Measurements from ENCODE around the gene ZNF624. TPM values are rescaled to one million over a fixed set of nuclear protein-coding genes. Genes with fewer than 3 reads are reported as not detected.
A peak's percentile ranks its signal among the peaks of the same experiment; 100 is the strongest.

Gene ZNF624
- total RNA-seq, 2 donors from 2014 or later, result 2.0 to 3.0 TPM

GRCh38 chr17:16617481-16618060 is 36.1 kb downstream of the ZNF624 start:
- ATAC-seq (ENCODE audit: insufficient number of reproducible peaks, low FRiP score, low read depth) (no peak), DNase-seq (ENCODE audit: low spot score) (no peak)
- Histone ChIP-seq H3K27ac (no peak overlapping the region), H3K4me3 (no peak overlapping the region), H3K9me3 (peaks cover 55% of the 10 kb centered on the region), H3K36me3 (no peaks in the 10 kb centered on the region), H3K4me1 (ENCODE audit: control insufficient read depth in 1 of 2, low read depth in 2 of 2) (no peaks in the 10 kb centered on the region), H3K27me3 (replicated peaks; ENCODE audit: insufficient read depth) (no peaks in the 10 kb centered on the region)
- TF ChIP-seq CTCF (IDR thresholded peaks at IDR 0.05), result no peak

GRCh38 chr17:16599537-16599936 is 54.1 kb downstream of the ZNF624 start:
- no peak for TF ChIP-seq CTCF (IDR thresholded peaks at IDR 0.05)
- H3K4me1 ChIP-seq (ENCODE audit: control insufficient read depth in 1 of 2, low read depth in 2 of 2), result no peaks in the 10 kb centered on the region
- no peaks in the 10 kb centered on the region for H3K36me3 ChIP-seq
- no peaks in the 10 kb centered on the region for H3K27me3 ChIP-seq (replicated peaks; ENCODE audit: insufficient read depth)
- no peaks in the 10 kb centered on the region for H3K9me3 ChIP-seq
- ATAC-seq (ENCODE audit: insufficient number of reproducible peaks, low FRiP score, low read depth) (no peak), DNase-seq (ENCODE audit: low spot score) (no peak)
- H3K4me3 ChIP-seq, result no peak overlapping the region
- H3K27ac ChIP-seq, result no peak overlapping the region

GRCh38 chr17:16593356-16594102 is 60.1 kb downstream of the ZNF624 start:
- TF ChIP-seq CTCF (IDR thresholded peaks at IDR 0.05), result no peak
- Histone ChIP-seq H3K4me1 (ENCODE audit: control insufficient read depth in 1 of 2, low read depth in 2 of 2) (peaks cover 0 to 4% of the 10 kb centered on the region in 2 donors), H3K9me3 (no peaks in the 10 kb centered on the region), H3K27ac (no peak overlapping the region), H3K4me3 (no peak overlapping the region), H3K36me3 (no peaks in the 10 kb centered on the region), H3K27me3 (replicated peaks; ENCODE audit: insufficient read depth) (no peaks in the 10 kb centered on the region)
- DNase-seq (ENCODE audit: low spot score) (no peak), ATAC-seq (ENCODE audit: insufficient number of reproducible peaks, low FRiP score, low read depth) (no peak)

GRCh38 chr17:16589097-16589969 is 64.3 kb downstream of the ZNF624 start:
- ATAC-seq (ENCODE audit: insufficient number of reproducible peaks, low FRiP score, low read depth), result peak; percentile 61

More at GRCh38 chr17:16589097-16589969, 64.3 kb downstream of the ZNF624 start:
- DNase-seq (ENCODE audit: low spot score), result peak; percentile 58
- H3K4me1 ChIP-seq (ENCODE audit: control insufficient read depth in 1 of 2, low read depth in 2 of 2), result peaks cover 4% of the 10 kb centered on the region in 2 donors
- peak overlapping the region; percentile 84 for H3K4me3 ChIP-seq
- no peaks in the 10 kb centered on the region for H3K36me3 ChIP-seq
- H3K9me3 ChIP-seq, result no peaks in the 10 kb centered on the region
- peak overlapping the region; percentile 54 to 64 for H3K27ac ChIP-seq
- peak; percentile 98 for TF ChIP-seq CTCF (IDR thresholded peaks at IDR 0.05)
- H3K27me3 ChIP-seq (replicated peaks; ENCODE audit: insufficient read depth), result no peaks in the 10 kb centered on the region

Measured in thoracic aorta (tissue), 2 donors.